Left kidney (tissue), 8 donors: Measurements from ENCODE around the gene YIPF6. TPM values are rescaled to one million over a fixed set of nuclear protein-coding genes. Genes with fewer than 3 reads are reported as not detected.
A peak's percentile ranks its signal among the peaks of the same experiment; 100 is the strongest.
"Not testable (repeated sequence)": the region's sequence is repeated elsewhere in the genome, so short reads cannot be mapped to it uniquely, and the experiment has no call there.

Experiments
- DNase-seq: peaks from one replicate; pipeline ENCODE4 v3.0.0-alpha.2; 2013
- long read RNA-seq, 8 donors: transcript quantifications; one replicate each; lab custom pipeline, GENCODE V29; 2026
- polyA plus RNA-seq: library from polyadenylated mRNA; unstranded; fragments of 120-200 nt; gene quantifications from one replicate; pipeline ENCODE4 v1.2.1, GENCODE V29; 2013; ENCODE audit not compliant: insufficient read length

Gene YIPF6
- 58.1 TPM for polyA plus RNA-seq
- long read RNA-seq, donor 1, full-length matches to known transcripts = 14 of 27 reads
- long read RNA-seq, donor 1, partial matches to known transcripts = 13 of 27 reads
- long read RNA-seq, donor 1, other reads (novel, unspliced or antisense) = 0 of 27 reads
- long read RNA-seq, donor 2, full-length matches to known transcripts = 16 of 22 reads
- long read RNA-seq, donor 2, partial matches to known transcripts = 6 of 22 reads
- long read RNA-seq, donor 2, other reads (novel, unspliced or antisense) = 0 of 22 reads
- long read RNA-seq, donor 3, full-length matches to known transcripts = 10 of 10 reads
- long read RNA-seq, donor 3, partial matches to known transcripts = 0 of 10 reads
- long read RNA-seq, donor 3, other reads (novel, unspliced or antisense) = 0 of 10 reads
- long read RNA-seq, donor 4 = 0 reads
- long read RNA-seq, donor 5, full-length matches to known transcripts = 14 of 14 reads
- long read RNA-seq, donor 5, partial matches to known transcripts = 0 of 14 reads
- long read RNA-seq, donor 5, other reads (novel, unspliced or antisense) = 0 of 14 reads
- long read RNA-seq, donor 6, full-length matches to known transcripts = 12 of 20 reads
- long read RNA-seq, donor 6, partial matches to known transcripts = 8 of 20 reads
- long read RNA-seq, donor 6, other reads (novel, unspliced or antisense) = 0 of 20 reads
- long read RNA-seq, donor 7, full-length matches to known transcripts = 27 of 38 reads
- long read RNA-seq, donor 7, partial matches to known transcripts = 11 of 38 reads
- long read RNA-seq, donor 7, other reads (novel, unspliced or antisense) = 0 of 38 reads
- long read RNA-seq, donor 8, full-length matches to known transcripts = 9 of 9 reads
- long read RNA-seq, donor 8, partial matches to known transcripts = 0 of 9 reads
- long read RNA-seq, donor 8, other reads (novel, unspliced or antisense) = 0 of 9 reads

GRCh38 chrX:68498508-68499379 is at the start of gene YIPF6:
TSS of gene YIPF6 (plus strand) at chrX:68499051. CDS start at chrX:68499067, 16 bp downstream.
- peak; percentile 68 for DNase-seq

- DNase-seq = no peak
These were observed 47.1 kb upstream of the YIPF6 start for GRCh38 chrX:68451720-68452119.

- DNase-seq = no peak
These were observed 44.2 kb upstream of the YIPF6 start for GRCh38 chrX:68454476-68455150.

- no peak for DNase-seq
These were observed 43.7 kb upstream of the YIPF6 start for GRCh38 chrX:68455151-68455510.

GRCh38 chrX:68461093-68461492 is 37.8 kb upstream of the YIPF6 start:
- DNase-seq = no peak

GRCh38 chrX:68461576-68461975 is 37.3 kb upstream of the YIPF6 start:
- no peak for DNase-seq

- no peak for DNase-seq
These were observed 36.7 kb upstream of the YIPF6 start for GRCh38 chrX:68462197-68462596.

- DNase-seq = peak; percentile 25
These were observed 36.2 kb upstream of the YIPF6 start for GRCh38 chrX:68462653-68463052.

GRCh38 chrX:68463880-68464279 is 35.0 kb upstream of the YIPF6 start:
- DNase-seq = no peak

- DNase-seq = no peak
These were observed 34.1 kb upstream of the YIPF6 start for GRCh38 chrX:68464796-68465195.

GRCh38 chrX:68480969-68481368 is 17.9 kb upstream of the YIPF6 start:
- DNase-seq = no peak

GRCh38 chrX:68486198-68486597 is 12.7 kb upstream of the YIPF6 start:
- not testable (repeated sequence) for DNase-seq

- DNase-seq = no peak
These were observed 11.6 kb upstream of the YIPF6 start for GRCh38 chrX:68487254-68487653.

GRCh38 chrX:68487924-68488323 is 10.9 kb upstream of the YIPF6 start:
- no peak for DNase-seq

GRCh38 chrX:68488657-68489056 is 10.2 kb upstream of the YIPF6 start:
- DNase-seq = no peak

GRCh38 chrX:68490644-68491043 is 8.2 kb upstream of the YIPF6 start:
- no peak for DNase-seq

GRCh38 chrX:68492583-68492982 is 6.3 kb upstream of the YIPF6 start:
- no peak for DNase-seq

- DNase-seq = not testable (repeated sequence)
These were observed 5.1 kb upstream of the YIPF6 start for GRCh38 chrX:68493776-68494175.

- DNase-seq = peak; percentile 22
These were observed 775 bp upstream of the YIPF6 start for GRCh38 chrX:68498044-68498507.

GRCh38 chrX:68499543-68500504 is 973 bp downstream of the YIPF6 start:
- DNase-seq = no peak
